Astrocyte of the cerebellum (primary cell): ENCODE measurements around the gene ZNF501.

Source experiments
- DNase-seq: peaks from one replicate; pipeline ENCODE4 v3.0.0-alpha.2; 2011; ENCODE audit warnings: low read depth
- H3K4me3 ChIP-seq: 2 replicates; pipeline ENCODE4 v1.5.1; 2011; ENCODE audit warnings: mild to moderate bottlenecking, low read depth, low read length, moderate library complexity
- CTCF ChIP-seq: IDR thresholded peaks from 2 replicates; pipeline ENCODE4 v1.5.1; 2012; ENCODE audit warnings: low read length, low read depth, moderate library complexity, mild to moderate bottlenecking; ENCODE audit errors: missing control alignments
- in situ Hi-C: cut with HindIII; loops from 2 replicates; pipeline ENCODE4 v1.10.0; 2017; ENCODE audit warnings: low sequenced_read_pairs

Gene ZNF501

GRCh38 chr3:44762690-44763089, 33.3 kb downstream of the ZNF501 start:
- in situ Hi-C loops = no loop called here
- no peak for DNase-seq
- no peak for TF ChIP-seq CTCF
- H3K4me3 ChIP-seq = peak overlapping the region; percentile 76

- no peak for DNase-seq
- no peak for TF ChIP-seq CTCF
- in situ Hi-C loops = no loop called here
- no peak overlapping the region for H3K4me3 ChIP-seq
Observed at GRCh38 chr3:44764248-44764647, 34.8 kb downstream of the ZNF501 start.

- in situ Hi-C loops = no loop called here
- H3K4me3 ChIP-seq = no peak overlapping the region
- no peak for DNase-seq
- no peak for TF ChIP-seq CTCF
Observed at GRCh38 chr3:44771424-44772098, 42.1 kb downstream of the ZNF501 start.

- in situ Hi-C loops = no loop called here
Observed at GRCh38 chr3:44772099-44772442, 42.6 kb downstream of the ZNF501 start.

GRCh38 chr3:44782891-44783290, 53.5 kb downstream of the ZNF501 start:
- TF ChIP-seq CTCF = no peak
- H3K4me3 ChIP-seq = no peak overlapping the region
- in situ Hi-C loops = no loop called here
- DNase-seq = no peak

More at GRCh38 chr3:44772099-44772442, 42.6 kb downstream of the ZNF501 start:
- DNase-seq = no peak
- no peak overlapping the region for H3K4me3 ChIP-seq
- no peak for TF ChIP-seq CTCF
